Adipocyte (in vitro differentiated cells): Measurements from ENCODE around the gene CDKN2B-AS1.

Source experiments
- DNase-seq: peaks from one replicate; pipeline ENCODE4 v3.0.0-alpha.2; 2015; ENCODE audit warnings: low read depth
- H3K27me3 ChIP-seq: replicated peaks from 2 replicates; pipeline ENCODE4 v1.7.0; 2013; ENCODE audit warnings: mild to moderate bottlenecking, low read length, moderate library complexity; ENCODE audit not compliant: control insufficient read depth, insufficient read depth
- H3K36me3 ChIP-seq: 2 replicates; pipeline ENCODE4 v1.7.0; 2013; ENCODE audit warnings: low read length, mild to moderate bottlenecking, moderate library complexity; ENCODE audit not compliant: control insufficient read depth, insufficient read depth, severe bottlenecking
- H3K4me1 ChIP-seq: 2 replicates; pipeline ENCODE4 v1.7.0; 2013; ENCODE audit warnings: mild to moderate bottlenecking, low read length, moderate library complexity; ENCODE audit not compliant: control insufficient read depth, insufficient read depth
- H3K4me3 ChIP-seq: 2 replicates; pipeline ENCODE4 v1.7.0; 2013; ENCODE audit warnings: mild to moderate bottlenecking, low read length, moderate library complexity
- H3K9ac ChIP-seq: 2 replicates; pipeline ENCODE4 v1.7.0; 2013; ENCODE audit warnings: mild to moderate bottlenecking, low read length, moderate library complexity
- H3K9me3 ChIP-seq: 2 replicates; pipeline ENCODE4 v1.7.0; 2013; ENCODE audit warnings: mild to moderate bottlenecking, low read length, moderate library complexity; ENCODE audit not compliant: control insufficient read depth

Gene CDKN2B-AS1

GRCh38 chr9:21996438-21996837, 1.8 kb downstream of the CDKN2B-AS1 start:
- Histone ChIP-seq H3K36me3 (no peaks in the 10 kb centered on the region), H3K9ac (peak overlapping the region; percentile 92), H3K4me1 (peaks cover 24% of the 10 kb centered on the region), H3K4me3 (peak overlapping the region; percentile 98), H3K9me3 (no peaks in the 10 kb centered on the region), H3K27me3 (no peaks in the 10 kb centered on the region)
- DNase-seq: no peak

- H3K9ac ChIP-seq: no peak overlapping the region
- peaks cover 20% of the 10 kb centered on the region for H3K4me1 ChIP-seq
- no peaks in the 10 kb centered on the region for H3K27me3 ChIP-seq
- no peak for DNase-seq
- H3K9me3 ChIP-seq: no peaks in the 10 kb centered on the region
- H3K36me3 ChIP-seq: no peaks in the 10 kb centered on the region
- H3K4me3 ChIP-seq: no peak overlapping the region
Measured at GRCh38 chr9:21996858-21997257, 2.3 kb downstream of the CDKN2B-AS1 start.

DNA sequence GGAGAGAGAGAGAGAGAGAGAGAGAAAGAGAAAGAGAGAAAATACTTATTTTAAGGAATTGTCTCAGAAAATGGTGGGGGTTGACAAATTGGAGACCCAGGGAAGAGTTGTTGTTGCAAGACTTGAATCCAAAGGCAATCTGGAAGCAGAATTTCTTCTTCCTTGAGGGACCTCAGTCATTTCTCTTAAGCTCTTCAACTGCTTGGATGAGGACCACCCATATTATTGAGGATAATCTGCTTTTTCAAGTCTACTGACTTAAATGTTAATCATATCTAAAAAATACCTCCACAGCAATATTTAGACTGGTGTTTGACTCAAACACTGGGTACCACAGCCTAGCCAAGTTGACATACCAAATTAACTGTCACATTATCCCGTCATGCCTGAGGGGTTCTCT, 2.9 kb downstream of the CDKN2B-AS1 start:
- no peaks in the 10 kb centered on the region for H3K9me3 ChIP-seq
- H3K27me3 ChIP-seq: no peaks in the 10 kb centered on the region
- H3K9ac ChIP-seq: no peak overlapping the region
- peaks cover 16% of the 10 kb centered on the region for H3K4me1 ChIP-seq
- no peak overlapping the region for H3K4me3 ChIP-seq
- no peak for DNase-seq
- no peaks in the 10 kb centered on the region for H3K36me3 ChIP-seq

DNA sequence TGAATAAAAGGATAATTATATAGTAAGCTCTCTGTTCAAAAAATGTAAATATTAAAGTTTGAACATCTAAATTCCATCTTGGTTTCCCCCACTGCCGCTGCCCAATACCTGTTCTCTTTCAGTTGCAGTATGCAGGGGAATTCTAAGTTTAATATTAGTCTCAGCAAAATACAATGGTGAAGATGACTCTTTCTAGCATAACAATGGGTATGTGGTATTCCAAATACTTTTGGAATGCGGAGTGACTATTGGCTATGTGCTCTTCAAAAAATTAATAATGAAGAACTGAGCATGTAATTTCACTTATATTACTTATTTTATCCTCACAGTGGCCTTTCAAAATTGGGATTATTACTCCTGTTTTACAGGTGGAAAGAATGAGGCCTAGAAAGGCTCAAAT, 3.4 kb downstream of the CDKN2B-AS1 start:
- Histone ChIP-seq H3K4me1 (peaks cover 16% of the 10 kb centered on the region), H3K27me3 (no peaks in the 10 kb centered on the region), H3K36me3 (no peaks in the 10 kb centered on the region), H3K9me3 (no peaks in the 10 kb centered on the region), H3K4me3 (no peak overlapping the region), H3K9ac (no peak overlapping the region)
- no peak for DNase-seq

- Histone ChIP-seq H3K4me3 (no peak overlapping the region), H3K27me3 (no peaks in the 10 kb centered on the region), H3K36me3 (peaks cover 21% of the 10 kb centered on the region)
Measured at GRCh38 chr9:22002038-22002437, 7.4 kb downstream of the CDKN2B-AS1 start.

DNA sequence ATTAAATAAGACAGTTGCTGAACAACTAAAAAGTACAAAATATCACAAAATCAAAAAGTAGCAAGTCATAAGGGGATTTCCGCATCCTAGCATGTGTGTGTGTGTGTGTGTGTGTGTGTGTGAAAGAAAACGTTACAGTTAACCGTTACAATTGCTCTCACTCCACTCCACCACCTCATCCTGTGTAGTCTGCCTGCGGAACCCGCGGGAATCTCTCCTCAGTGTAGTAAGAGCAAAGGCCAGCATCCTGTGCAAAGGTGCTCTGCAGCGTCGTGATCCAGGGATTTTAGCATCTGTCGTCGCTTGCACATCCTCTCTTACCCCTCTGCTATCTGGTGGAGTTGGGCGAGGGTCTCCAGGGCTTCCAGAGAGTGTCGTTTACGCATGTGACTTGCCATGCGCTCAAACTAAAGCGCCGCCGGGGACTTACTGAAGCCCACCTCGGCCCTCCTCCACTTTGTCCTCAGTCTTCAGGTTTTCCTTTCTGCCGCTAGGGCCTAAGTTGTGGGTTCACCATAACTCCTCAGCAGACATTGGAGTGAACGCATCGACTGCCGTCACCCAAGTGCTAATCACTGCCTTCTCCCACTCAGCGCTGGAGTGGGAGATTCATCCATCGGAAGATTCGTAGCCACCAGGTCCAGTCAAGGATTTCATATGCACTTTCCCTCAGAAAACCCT, 10.6 kb downstream of the CDKN2B-AS1 start:
- Histone ChIP-seq H3K4me1 (peaks cover 26% of the 10 kb centered on the region), H3K9me3 (no peaks in the 10 kb centered on the region), H3K36me3 (peaks cover 21% of the 10 kb centered on the region), H3K9ac (peak overlapping the region; percentile 99), H3K27me3 (no peaks in the 10 kb centered on the region), H3K4me3 (peak overlapping the region; percentile 99)
- DNase-seq: no peak

More at GRCh38 chr9:22002038-22002437, 7.4 kb downstream of the CDKN2B-AS1 start:
- H3K4me1 ChIP-seq: peaks cover 18% of the 10 kb centered on the region
- H3K9ac ChIP-seq: no peak overlapping the region
- H3K9me3 ChIP-seq: no peaks in the 10 kb centered on the region
- no peak for DNase-seq

DNA sequence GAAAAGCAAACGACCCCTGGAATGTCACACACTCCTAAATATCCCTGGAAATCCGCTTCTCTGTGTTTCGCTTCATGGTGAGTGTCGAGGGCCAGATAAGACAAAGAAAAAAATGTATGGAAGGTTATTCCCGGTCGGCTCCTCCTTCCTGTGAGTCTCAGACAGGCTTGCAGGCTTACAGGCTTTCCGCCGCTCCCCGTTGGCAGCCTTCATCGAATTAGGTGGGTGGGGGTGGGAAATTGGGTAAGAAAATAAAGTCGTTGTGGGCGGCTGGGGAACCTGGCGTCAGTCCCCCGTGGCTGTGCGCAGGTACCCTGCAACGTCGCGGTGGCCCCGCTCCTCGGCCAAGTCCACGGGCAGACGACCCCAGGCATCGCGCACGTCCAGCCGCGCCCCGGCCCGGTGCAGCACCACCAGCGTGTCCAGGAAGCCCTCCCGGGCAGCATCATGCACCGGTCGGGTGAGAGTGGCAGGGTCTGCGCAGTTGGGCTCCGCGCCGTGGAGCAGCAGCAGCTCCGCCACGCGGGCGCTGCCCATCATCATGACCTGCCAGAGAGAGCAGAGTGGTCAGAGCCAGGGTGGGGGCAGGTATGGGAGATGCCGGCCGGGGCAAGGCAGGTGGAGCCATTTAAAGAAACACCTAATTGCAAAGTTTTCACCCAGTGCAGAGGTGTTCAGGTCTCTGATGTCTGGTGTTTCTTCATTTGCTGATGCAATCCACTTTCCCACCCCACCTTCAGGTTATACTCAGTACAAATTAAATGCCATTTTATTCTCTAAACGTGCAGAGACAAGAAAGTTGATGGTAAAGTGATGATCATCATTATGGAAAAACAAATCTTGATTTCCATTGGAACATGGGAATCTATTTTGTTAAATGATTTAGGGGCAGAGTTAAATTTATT, 11.4 kb downstream of the CDKN2B-AS1 start:
- H3K4me3 ChIP-seq: peak overlapping the region; percentile 99
- peak; percentile 39 for DNase-seq
- no peaks in the 10 kb centered on the region for H3K9me3 ChIP-seq

DNA sequence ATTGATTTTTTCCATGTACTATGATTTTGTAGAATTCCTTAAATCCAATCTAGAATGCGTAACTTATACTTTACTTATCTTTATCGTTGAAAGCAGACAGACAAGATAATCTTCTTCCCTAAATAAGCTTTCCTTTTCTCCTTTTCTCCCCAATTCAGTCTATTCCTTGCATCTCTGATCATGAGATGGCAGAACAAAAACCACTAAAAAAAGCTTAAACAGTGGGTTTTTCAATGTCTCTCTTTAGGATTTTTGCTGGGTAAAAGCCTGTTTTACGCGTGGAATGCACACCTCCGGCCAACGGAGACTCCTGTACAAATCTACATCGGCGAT, 13.8 kb downstream of the CDKN2B-AS1 start:
- Histone ChIP-seq H3K36me3 (peaks cover 21% of the 10 kb centered on the region), H3K9ac (peak overlapping the region; percentile 99), H3K27me3 (no peaks in the 10 kb centered on the region), H3K9me3 (no peaks in the 10 kb centered on the region), H3K4me3 (peak overlapping the region; percentile 99), H3K4me1 (peaks cover 26% of the 10 kb centered on the region)
- no peak for DNase-seq

More for the DNA sequence above, 11.4 kb downstream of the CDKN2B-AS1 start:
- Histone ChIP-seq H3K4me1 (peaks cover 26% of the 10 kb centered on the region), H3K36me3 (peaks cover 21% of the 10 kb centered on the region), H3K9ac (peak overlapping the region; percentile 99), H3K27me3 (no peaks in the 10 kb centered on the region)

- Histone ChIP-seq H3K9ac (peak within 1 kb of the TSS; percentile 99), H3K9me3 (no peaks in the 10 kb centered on the region), H3K4me3 (peak within 1 kb of the TSS; percentile 99), H3K4me1 (peaks cover 26% of the 10 kb centered on the region), H3K36me3 (peaks cover 17% of the 10 kb centered on the region), H3K27me3 (no peaks in the 10 kb centered on the region)
- DNase-seq: peak; percentile 99
Measured at GRCh38 chr9:22008717-22009505, 14.3 kb downstream of the CDKN2B-AS1 start, which contains the start of gene CDKN2B. TSS of gene CDKN2B (minus strand) at chr9:22009305. CDS start at chr9:22008953, 352 bp downstream.

DNA sequence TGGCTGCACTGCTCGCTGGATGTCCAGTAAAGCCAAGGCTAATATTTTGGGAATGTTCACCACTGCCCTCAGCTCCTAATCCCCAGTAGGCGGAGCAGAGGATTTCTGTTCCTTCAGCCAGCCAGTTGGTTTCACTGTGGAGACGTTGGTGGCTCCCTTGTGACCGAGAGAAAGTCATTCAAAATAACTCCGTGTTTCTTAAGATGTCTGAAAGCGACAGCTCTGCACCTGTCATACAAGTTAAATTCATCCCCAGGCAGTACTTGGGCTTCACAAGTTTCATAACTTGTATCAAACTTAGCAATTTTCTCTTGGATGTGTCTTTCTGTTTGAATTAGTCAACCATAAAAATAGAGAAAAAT, 14.9 kb downstream of the CDKN2B-AS1 start:
- H3K27me3 ChIP-seq: no peaks in the 10 kb centered on the region
- H3K4me1 ChIP-seq: peaks cover 26% of the 10 kb centered on the region
- peaks cover 11% of the 10 kb centered on the region for H3K36me3 ChIP-seq
- H3K4me3 ChIP-seq: peak overlapping the region; percentile 99
- DNase-seq: no peak
- H3K9me3 ChIP-seq: no peaks in the 10 kb centered on the region
- peak overlapping the region; percentile 64 for H3K9ac ChIP-seq
